Peyer's patch (tissue), 4 donors: ENCODE results near the gene BCL7B. TPM values are rescaled to one million over a fixed set of nuclear protein-coding genes. Genes with fewer than 3 reads are reported as not detected.
A peak's percentile ranks its signal among the peaks of the same experiment; 100 is the strongest.

ENCODE experiments used
- DNase-seq, 3 donors: peaks; one replicate each; pipeline ENCODE4 v3.0.0-alpha.2; 2017 to 2019
- H3K27ac ChIP-seq, 4 donors: fragments of 200-600 bp; sonication (generic); one replicate each; pipeline ENCODE4 v1.5.1; 2016 to 2019
- H3K27me3 ChIP-seq, 2 donors: fragments of 200-600 bp; sonication (generic); one replicate each; pipeline ENCODE4 v1.5.1; 2019
- H3K36me3 ChIP-seq, 3 donors: fragments of 200-600 bp; sonication (generic); one replicate each; pipeline ENCODE4 v1.5.1; 2016 to 2019
- H3K4me1 ChIP-seq, 4 donors: fragments of 200-600 bp; sonication (generic); one replicate each; pipeline ENCODE4 v1.5.1; 2016 to 2019
- H3K4me3 ChIP-seq, 4 donors: fragments of 200-600 bp; sonication (generic); 1 replicate in 3 of 4; 2 replicates in 1 of 4; pipeline ENCODE4 v1.5.1; 2016 to 2019; ENCODE audit warnings: mild to moderate bottlenecking in 1 of 4
- H3K9me3 ChIP-seq, 4 donors: fragments of 200-600 bp; sonication (generic); one replicate each; pipeline ENCODE4 v1.5.1; 2016 to 2019; ENCODE audit warnings: mild to moderate bottlenecking in 1 of 4
- CTCF ChIP-seq, 6 experiments: fragments of 450-650 bp in 4 of 6; fragments of 200-600 bp in 2 of 6; sonication (generic) in 1 of 6; IDR thresholded peaks; one replicate each; pipeline ENCODE4 v1.5.1; 2017 to 2019; ENCODE audit warnings: antibody characterized with exemption in 6 of 6, mild to moderate bottlenecking in 3 of 6, moderate library complexity in 1 of 6
- POLR2A ChIP-seq, 2 donors: fragments of 450-650 bp; IDR thresholded peaks; one replicate each; pipeline ENCODE4 v1.5.1; 2017; ENCODE audit warnings: antibody characterized with exemption in 2 of 2, mild to moderate bottlenecking in 2 of 2, moderate library complexity in 2 of 2
- total RNA-seq, 4 donors: library from RNA; depleted of rRNA; stranded (reverse); fragments of >200 nt; gene quantifications; one replicate each; pipeline ENCODE4 v1.1.0, GENCODE V29; 2016

The BCL7B gene
- total RNA-seq, 4 donors from 2014 or later: 63.5 to 73.4 (median 70.6) TPM

GRCh38 chr7:73522105-73522872 is 35.2 kb downstream of the BCL7B start, which contains the start of gene BAZ1B:
BAZ1B (minus strand) TSS chr7:73522293; CDS start chr7:73521933, 360 bp downstream.
- peaks cover 0 to 28% (median 15%) of the 10 kb centered on the region in 4 donors for H3K4me1 ChIP-seq
- peak within 1 kb of the TSS; percentile 74 to 100 (median 94) for H3K4me3 ChIP-seq
- TF ChIP-seq CTCF (IDR thresholded peaks at IDR 0.05) (peak in 4 of 6 experiments; percentile 27 to 39 (median 36)), POLR2A (IDR thresholded peaks at IDR 0.05) (peak; percentile 52 to 85)
- peak within 1 kb of the TSS; percentile 86 to 97 (median 97) for H3K27ac ChIP-seq
- peak; percentile 97 to 99 (median 98) for DNase-seq
- no peaks in the 10 kb centered on the region for H3K27me3 ChIP-seq
- H3K36me3 ChIP-seq: no peaks in the 10 kb centered on the region
- H3K9me3 ChIP-seq: no peaks in the 10 kb centered on the region

GRCh38 chr7:73521636-73522104 is 35.8 kb downstream of the BCL7B start:
- peak in 1 of 3 donors; percentile 55 for DNase-seq
- TF ChIP-seq CTCF (IDR thresholded peaks at IDR 0.05) (no peak), POLR2A (IDR thresholded peaks at IDR 0.05) (no peak)
- Histone ChIP-seq H3K4me3 (peak overlapping the region; percentile 74 to 100 (median 94)), H3K27me3 (no peaks in the 10 kb centered on the region), H3K27ac (peak overlapping the region; percentile 86 to 97 (median 97)), H3K9me3 (no peaks in the 10 kb centered on the region), H3K36me3 (peaks cover 0 to 6% (median 0%) of the 10 kb centered on the region in 3 donors), H3K4me1 (peaks cover 0 to 28% (median 14%) of the 10 kb centered on the region in 4 donors)

GRCh38 chr7:73520673-73521635 is 36.5 kb downstream of the BCL7B start:
- Histone ChIP-seq H3K4me3 (peak overlapping the region; percentile 74 to 100 (median 94)), H3K36me3 (peaks cover 0 to 13% (median 0%) of the 10 kb centered on the region in 3 donors), H3K27ac (peak overlapping the region; percentile 86 to 97 (median 97)), H3K27me3 (no peaks in the 10 kb centered on the region), H3K9me3 (no peaks in the 10 kb centered on the region), H3K4me1 (peaks cover 0 to 28% (median 11%) of the 10 kb centered on the region in 4 donors)
- DNase-seq: no peak
- no peak for TF ChIP-seq CTCF (IDR thresholded peaks at IDR 0.05)
- TF ChIP-seq POLR2A (IDR thresholded peaks at IDR 0.05): no peak

- no peak for DNase-seq
- peak overlapping the region; percentile 74 to 100 (median 94) for H3K4me3 ChIP-seq
- H3K9me3 ChIP-seq: no peaks in the 10 kb centered on the region
- peaks cover 0 to 28% (median 9%) of the 10 kb centered on the region in 4 donors for H3K4me1 ChIP-seq
- TF ChIP-seq POLR2A (IDR thresholded peaks at IDR 0.05) (no peak), CTCF (IDR thresholded peaks at IDR 0.05) (no peak)
- peaks cover 0 to 22% (median 0%) of the 10 kb centered on the region in 3 donors for H3K36me3 ChIP-seq
- peak overlapping the region in 3 of 4 donors; percentile 3 to 97 (median 32) for H3K27ac ChIP-seq
- no peaks in the 10 kb centered on the region for H3K27me3 ChIP-seq
Measured at GRCh38 chr7:73519867-73520672, 37.4 kb downstream of the BCL7B start.
